Left lung (tissue), 10 donors: ENCODE results near the gene ITPA. TPM values are rescaled to one million over a fixed set of nuclear protein-coding genes. Genes with fewer than 3 reads are reported as not detected.
"Not testable (repeated sequence)": the region's sequence is repeated elsewhere in the genome, so short reads cannot be mapped to it uniquely, and the experiment has no call there.

ENCODE experiments used
- ATAC-seq: fragments of 200-7000 bp; cut with Tn5 transposase; one replicate; pipeline ENCODE4 v1.9.1; 2020; ENCODE audit warnings: moderate library complexity
- DNase-seq, 4 donors: peaks; one replicate each; pipeline ENCODE4 v3.0.0-alpha.2; 2013 to 2020
- H3K27ac ChIP-seq, 2 donors: fragments of 200-600 bp; sonication (generic) in 1 of 2; one replicate each; pipeline versions ENCODE4 v1.5.0 to v1.8.0; 2020 to 2021
- H3K27me3 ChIP-seq, 2 donors: fragments of 200-600 bp; sonication (generic) in 1 of 2; one replicate each; pipeline versions ENCODE4 v1.5.0 to v1.8.0; 2020 to 2021
- H3K36me3 ChIP-seq, 2 donors: fragments of 200-600 bp; sonication (generic) in 1 of 2; one replicate each; pipeline versions ENCODE4 v1.5.0 to v1.8.0; 2020 to 2021
- H3K4me1 ChIP-seq, 2 donors: fragments of 200-600 bp; one replicate each; pipeline ENCODE4 v1.8.0; 2021
- H3K4me3 ChIP-seq, 2 donors: fragments of 200-600 bp; sonication (generic) in 1 of 2; one replicate each; pipeline versions ENCODE4 v1.5.0 to v1.8.0; 2020 to 2021; ENCODE audit warnings: mild to moderate bottlenecking in 1 of 2
- H3K9me3 ChIP-seq, 2 donors: fragments of 200-600 bp; sonication (generic) in 1 of 2; one replicate each; pipeline versions ENCODE4 v1.5.0 to v1.8.0; 2020 to 2021
- intact Hi-C, 2 donors: fragments of 100-400 bp; cut with DNase I; formaldehyde crosslinking; loops; one replicate each; pipeline versions ENCODE4 v1.11.2 to v1.14.2; 2022
- polyA plus RNA-seq, 6 donors: library from polyadenylated mRNA; unstranded; fragments of 120-200 nt; gene quantifications; one replicate each; pipeline ENCODE4 v1.2.1, GENCODE V29; 2013; ENCODE audit not compliant: insufficient read length in 6 of 6
- total RNA-seq, 2 donors: library from RNA; stranded (reverse); fragmentation: NEBNext Ultra II Directional; extraction: Animal tissue kit (Norgen Biotek cat#: 25700); gene quantifications; one replicate each; pipeline ENCODE4 v1.2.1, GENCODE V29; 2021
- TF ChIP-seq, protein P1 (sequence below), 2 donors: fragments of 200-600 bp; sonication (generic) in 1 of 2; IDR thresholded peaks; one replicate each; pipeline versions ENCODE4 v1.5.0 to v1.8.0; 2021; ENCODE audit warnings: antibody characterized with exemption in 2 of 2
- donor health status: DM: no; HTN: yes; CAD: no.
- donor health status: DM: no; HTN: no; CAD: no.

ITPA gene
- total and polyA plus RNA-seq, 8 donors: 43.5 to 63.7 (median 50.8) TPM

- Histone ChIP-seq H3K4me1 (peaks cover 15 to 27% of the 10 kb centered on the region in 2 donors), H3K36me3 (peaks cover 0 to 11% of the 10 kb centered on the region in 2 donors), H3K4me3 (peak overlapping the region; percentile 78 to 79), H3K9me3 (no peaks in the 10 kb centered on the region), H3K27ac (peak overlapping the region; percentile 77 to 88), H3K27me3 (no peaks in the 10 kb centered on the region)
- DNase-seq: no peak
- peak; percentile 1 for ATAC-seq
- intact Hi-C loops: no loop called here
- TF ChIP-seq, protein P1, sequence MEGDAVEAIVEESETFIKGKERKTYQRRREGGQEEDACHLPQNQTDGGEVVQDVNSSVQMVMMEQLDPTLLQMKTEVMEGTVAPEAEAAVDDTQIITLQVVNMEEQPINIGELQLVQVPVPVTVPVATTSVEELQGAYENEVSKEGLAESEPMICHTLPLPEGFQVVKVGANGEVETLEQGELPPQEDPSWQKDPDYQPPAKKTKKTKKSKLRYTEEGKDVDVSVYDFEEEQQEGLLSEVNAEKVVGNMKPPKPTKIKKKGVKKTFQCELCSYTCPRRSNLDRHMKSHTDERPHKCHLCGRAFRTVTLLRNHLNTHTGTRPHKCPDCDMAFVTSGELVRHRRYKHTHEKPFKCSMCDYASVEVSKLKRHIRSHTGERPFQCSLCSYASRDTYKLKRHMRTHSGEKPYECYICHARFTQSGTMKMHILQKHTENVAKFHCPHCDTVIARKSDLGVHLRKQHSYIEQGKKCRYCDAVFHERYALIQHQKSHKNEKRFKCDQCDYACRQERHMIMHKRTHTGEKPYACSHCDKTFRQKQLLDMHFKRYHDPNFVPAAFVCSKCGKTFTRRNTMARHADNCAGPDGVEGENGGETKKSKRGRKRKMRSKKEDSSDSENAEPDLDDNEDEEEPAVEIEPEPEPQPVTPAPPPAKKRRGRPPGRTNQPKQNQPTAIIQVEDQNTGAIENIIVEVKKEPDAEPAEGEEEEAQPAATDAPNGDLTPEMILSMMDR (IDR thresholded peaks at IDR 0.05): no peak
These were observed 477 bp upstream of the ITPA start for GRCh38 chr20:3208786-3209256.

- H3K4me3 ChIP-seq: peak overlapping the region; percentile 78 to 79
- ATAC-seq (peak; percentile 48), DNase-seq (no peak)
- no peaks in the 10 kb centered on the region for H3K27me3 ChIP-seq
- TF ChIP-seq, protein P1 (IDR thresholded peaks at IDR 0.05): no peak
- no peaks in the 10 kb centered on the region for H3K9me3 ChIP-seq
- intact Hi-C loops: no loop called here
- H3K36me3 ChIP-seq: peaks cover 0 to 23% of the 10 kb centered on the region in 2 donors
- H3K4me1 ChIP-seq: peaks cover 15 to 22% of the 10 kb centered on the region in 2 donors
- H3K27ac ChIP-seq: peak overlapping the region; percentile 77 to 88
These were observed 634 bp downstream of the ITPA start for GRCh38 chr20:3209946-3210317.

GRCh38 chr20:3210346-3210745 is 1.0 kb downstream of the ITPA start:
- ATAC-seq: no peak
- intact Hi-C loops: no loop called here

GRCh38 chr20:3213226-3213625 is 3.9 kb downstream of the ITPA start:
- DNase-seq: no peak
- H3K4me3 ChIP-seq: no peak overlapping the region
- no peak for ATAC-seq
- H3K4me1 ChIP-seq: peaks cover 14 to 22% of the 10 kb centered on the region in 2 donors
- TF ChIP-seq, protein P1 (IDR thresholded peaks at IDR 0.05): no peak
- intact Hi-C loops: no loop called here
- no peak overlapping the region for H3K27ac ChIP-seq
- H3K36me3 ChIP-seq: peaks cover 0 to 49% of the 10 kb centered on the region in 2 donors
- no peaks in the 10 kb centered on the region for H3K9me3 ChIP-seq
- H3K27me3 ChIP-seq: no peaks in the 10 kb centered on the region

More at GRCh38 chr20:3210346-3210745, 1.0 kb downstream of the ITPA start:
- H3K27me3 ChIP-seq: no peaks in the 10 kb centered on the region
- H3K4me3 ChIP-seq: peak overlapping the region; percentile 78 to 79
- H3K9me3 ChIP-seq: no peaks in the 10 kb centered on the region
- H3K27ac ChIP-seq: no peak overlapping the region
- peaks cover 0 to 27% of the 10 kb centered on the region in 2 donors for H3K36me3 ChIP-seq
- DNase-seq: no peak
- TF ChIP-seq, protein P1 (IDR thresholded peaks at IDR 0.05): no peak
- peaks cover 15 to 22% of the 10 kb centered on the region in 2 donors for H3K4me1 ChIP-seq

DNA sequence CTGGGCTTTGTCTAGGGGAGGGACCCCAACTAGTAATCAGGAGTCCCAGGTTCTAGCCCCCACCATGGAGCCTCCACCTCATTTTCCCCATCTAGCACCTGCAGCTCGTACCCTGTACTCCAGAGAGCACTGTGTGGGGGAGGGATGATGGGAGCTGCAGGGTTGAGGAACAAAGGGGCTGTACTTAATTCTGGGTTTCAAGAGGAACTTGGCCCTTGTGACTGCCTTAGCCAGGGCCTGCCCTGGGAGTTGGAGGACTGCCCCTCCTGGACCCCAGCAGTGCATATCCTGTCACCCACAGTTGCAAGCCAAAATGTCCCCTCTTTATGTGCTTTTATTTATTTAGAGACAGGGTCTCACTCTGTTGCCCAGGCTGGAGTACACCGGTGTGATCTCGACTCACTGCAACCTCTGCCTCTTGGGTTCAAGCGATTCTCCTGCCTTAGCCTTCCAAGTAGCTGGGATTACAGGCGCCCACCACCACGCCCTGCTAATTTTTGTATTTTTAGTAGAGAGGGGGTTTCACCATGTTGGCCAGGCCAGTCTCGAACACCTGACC is 6.1 kb downstream of the ITPA start:
- DNase-seq, H3K9me3 ChIP-seq, H3K27me3 ChIP-seq, H3K4me3 ChIP-seq, H3K27ac ChIP-seq, intact Hi-C loops: not testable (repeated sequence)
- peak; percentile 11 for ATAC-seq
- peaks cover 0 to 65% of the 10 kb centered on the region in 2 donors for H3K36me3 ChIP-seq
- peaks cover 2 to 17% of the 10 kb centered on the region in 2 donors for H3K4me1 ChIP-seq
